ENCODE results near the gene GDAP2.

- no peak for TF ChIP-seq CTCF (IDR thresholded peaks at IDR 0.05)
- TF ChIP-seq POLR2A (IDR thresholded peaks at IDR 0.05): no peak
- TF ChIP-seq POLR2AphosphoS5 (IDR thresholded peaks at IDR 0.05): no peak
- TF ChIP-seq EP300 (IDR thresholded peaks at IDR 0.05): no peak
Observed at GRCh38 chr1:117843791-117844190, 85.6 kb downstream of the GDAP2 start.

Measured in suprapubic skin (tissue), 4 donors.